NCI-H1436 (cell line): ENCODE data around the gene SLC2A8.

Source experiments
- DNase-seq: peaks from one replicate; lab custom pipeline; 2025; lab: John Stamatoyannopoulos, UW

Gene SLC2A8

GRCh38 chr9:127380479-127380878, 16.5 kb upstream of the SLC2A8 start:
- no peak for DNase-seq

DNA sequence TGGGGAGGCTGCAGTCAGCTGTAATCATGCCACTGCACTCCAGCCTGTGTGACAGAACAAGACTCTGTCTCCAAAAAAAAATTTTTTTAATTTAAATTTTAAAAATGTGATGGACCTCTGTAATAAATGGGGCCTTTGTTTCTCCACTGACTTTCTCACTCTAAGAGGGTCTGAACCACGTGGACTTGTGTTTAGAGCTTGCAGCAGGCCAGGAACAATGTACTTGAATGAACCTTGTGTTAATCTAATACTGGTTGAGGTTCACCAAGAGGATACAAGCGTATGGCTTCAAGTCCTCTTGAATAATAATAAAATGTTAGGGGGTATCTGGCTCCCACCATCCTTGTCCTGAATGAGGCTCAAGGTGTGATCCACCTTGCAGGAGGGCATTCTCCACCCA, 14.4 kb upstream of the SLC2A8 start:
- no peak for DNase-seq

- no peak for DNase-seq
Observed at GRCh38 chr9:127384016-127384730, 12.8 kb upstream of the SLC2A8 start.

GRCh38 chr9:127384901-127385300, 12.1 kb upstream of the SLC2A8 start:
- no peak for DNase-seq

DNA sequence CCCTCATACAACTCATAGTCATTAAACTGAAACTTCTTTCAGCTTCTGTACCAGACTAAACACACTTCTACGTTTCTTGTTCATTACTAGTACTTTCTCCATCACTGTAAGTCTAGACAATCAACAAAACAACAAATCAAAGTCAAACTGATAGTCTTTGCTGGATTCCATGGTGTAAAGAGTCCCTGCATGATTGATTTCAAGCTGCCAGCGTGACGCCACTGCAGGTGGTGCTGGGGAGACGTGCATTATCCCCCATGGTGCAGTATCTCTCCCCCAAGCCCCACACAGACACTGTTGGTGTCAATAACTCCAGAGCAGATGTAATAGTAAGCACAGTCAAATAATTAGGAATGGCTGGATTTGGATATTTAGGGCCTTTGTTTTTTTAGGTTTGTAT, 10.7 kb upstream of the SLC2A8 start:
- DNase-seq: no peak

GRCh38 chr9:127386981-127387380, 10.0 kb upstream of the SLC2A8 start:
- DNase-seq: no peak

- no peak for DNase-seq
Observed at GRCh38 chr9:127388037-127388855, 8.7 kb upstream of the SLC2A8 start.

GRCh38 chr9:127388856-127389238, 8.1 kb upstream of the SLC2A8 start:
- no peak for DNase-seq

GRCh38 chr9:127389381-127390247, 7.4 kb upstream of the SLC2A8 start:
- DNase-seq: no peak

DNA sequence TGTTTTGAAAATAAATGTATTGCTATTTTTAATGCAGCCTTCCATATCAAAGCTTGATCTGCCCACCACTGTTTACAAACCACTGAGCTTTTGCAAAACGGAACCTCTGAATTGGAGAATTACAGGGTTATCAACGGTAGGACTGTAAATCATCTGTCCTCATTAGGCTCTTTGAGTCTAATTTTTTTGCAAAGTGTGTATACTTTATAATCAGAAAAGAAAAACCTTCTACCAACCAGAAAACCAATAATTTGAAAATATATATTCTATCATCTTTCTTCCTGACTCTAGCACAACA, 6.8 kb upstream of the SLC2A8 start:
- no peak for DNase-seq

DNA sequence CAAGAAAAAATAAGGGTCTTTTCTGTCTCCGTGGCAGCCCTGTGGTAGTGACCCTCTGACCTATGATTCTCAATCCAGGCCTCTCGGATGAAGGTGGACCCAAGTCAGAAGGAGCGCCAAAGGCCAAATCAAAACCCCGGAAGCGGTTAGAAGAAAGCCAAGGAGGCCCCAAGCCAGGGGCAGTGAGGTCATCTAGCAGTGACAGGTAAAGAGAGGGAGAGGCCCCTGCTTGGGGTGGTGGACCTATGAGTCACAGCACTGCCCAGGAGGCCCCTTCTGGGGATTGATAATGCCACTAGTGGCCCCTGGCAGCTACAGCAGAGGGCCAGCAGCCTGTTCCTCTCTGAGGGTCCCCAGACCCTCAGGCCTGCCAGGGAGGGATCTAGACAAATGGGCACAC, 6.4 kb upstream of the SLC2A8 start:
- no peak for DNase-seq

- no peak for DNase-seq
Observed at GRCh38 chr9:127392166-127392565, 4.8 kb upstream of the SLC2A8 start.

- no peak for DNase-seq
Observed at GRCh38 chr9:127392976-127393375, 4.0 kb upstream of the SLC2A8 start.

- DNase-seq: no peak
Observed at GRCh38 chr9:127393645-127394044, 3.3 kb upstream of the SLC2A8 start.

DNA sequence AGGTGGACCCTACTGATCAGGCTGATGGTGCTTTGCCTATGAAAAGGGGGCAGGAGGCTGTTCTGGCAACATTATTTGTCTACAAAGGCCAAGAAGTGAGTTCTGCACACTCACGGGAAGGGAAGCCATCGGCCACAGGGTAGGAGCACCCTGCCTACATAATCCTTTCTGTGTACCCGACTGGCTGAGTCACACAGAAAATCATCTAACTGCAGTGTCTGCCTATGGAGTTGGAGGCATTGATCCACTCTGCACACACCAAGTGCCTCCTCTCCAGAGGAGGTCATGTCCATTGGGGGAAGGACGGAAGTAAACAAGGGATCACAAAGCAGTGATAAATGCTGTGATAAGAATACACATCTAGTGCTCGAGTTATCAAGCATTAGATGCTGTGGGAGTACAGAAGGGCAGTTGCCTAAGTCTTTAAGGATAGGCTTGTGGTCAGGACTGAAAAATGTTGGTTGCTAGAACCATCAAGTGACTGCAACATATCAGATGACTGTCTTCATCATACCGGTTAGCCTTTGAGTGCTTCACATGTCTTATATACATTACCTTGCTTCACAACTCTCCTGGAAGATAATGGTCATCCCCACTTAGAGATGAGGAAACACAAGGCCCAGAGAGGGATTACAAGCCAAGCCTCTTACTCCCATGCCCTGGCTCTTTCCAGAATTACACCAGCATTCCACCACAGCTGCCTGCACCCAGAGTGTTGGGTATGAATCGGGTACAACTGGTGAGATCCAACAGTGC, 1.3 kb upstream of the SLC2A8 start:
- no peak for DNase-seq

DNA sequence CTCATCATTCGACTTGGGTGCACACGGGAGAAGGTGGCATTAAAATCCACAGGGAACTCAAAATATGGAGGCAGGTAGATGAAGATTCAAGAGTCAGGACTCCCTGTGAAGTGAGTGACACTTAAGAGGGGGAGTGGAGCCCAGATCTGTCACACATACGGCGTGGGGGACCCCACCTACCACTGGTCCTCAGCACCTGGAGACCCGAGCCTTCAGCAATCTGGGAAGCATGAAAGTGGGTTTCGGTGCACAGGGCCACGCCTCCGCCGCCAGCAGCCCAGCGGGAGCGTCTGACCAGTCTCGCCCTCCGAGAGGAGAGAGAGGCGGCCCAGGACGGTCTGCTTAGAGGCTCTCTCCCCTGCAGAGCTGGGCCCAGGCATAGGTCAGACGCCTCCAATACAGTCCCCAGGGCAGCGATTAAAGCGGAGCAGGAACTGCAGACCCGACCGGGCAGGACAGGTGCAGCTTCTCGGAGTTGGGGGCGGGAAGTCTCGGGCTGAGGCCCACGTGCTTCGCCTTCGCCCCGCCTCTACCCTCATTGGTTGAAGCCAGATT, 639 bp upstream of the SLC2A8 start:
- DNase-seq: no peak

GRCh38 chr9:127397646-127398274, 791 bp downstream of the SLC2A8 start:
- DNase-seq: no peak

DNA sequence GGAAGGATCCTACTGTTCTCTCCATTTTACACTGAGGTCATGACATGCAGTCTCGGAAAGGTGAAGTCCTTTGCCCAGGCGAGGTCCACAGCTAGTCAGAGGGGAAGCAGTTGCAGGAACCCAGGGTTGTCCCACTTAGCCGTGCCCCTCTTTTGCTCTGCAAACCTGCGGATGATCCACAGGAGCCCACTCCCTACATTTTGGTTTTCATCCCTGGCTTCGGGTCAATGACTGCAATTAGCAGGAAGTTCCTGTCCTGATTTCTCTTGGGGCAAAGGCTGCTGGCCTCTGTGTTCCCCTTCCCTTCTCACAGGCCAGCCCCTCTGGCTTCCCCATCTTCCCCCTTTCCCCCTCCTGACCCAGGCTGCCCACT, 1.3 kb downstream of the SLC2A8 start:
- DNase-seq: no peak

- no peak for DNase-seq
Observed at GRCh38 chr9:127398715-127399400, 1.9 kb downstream of the SLC2A8 start.

DNA sequence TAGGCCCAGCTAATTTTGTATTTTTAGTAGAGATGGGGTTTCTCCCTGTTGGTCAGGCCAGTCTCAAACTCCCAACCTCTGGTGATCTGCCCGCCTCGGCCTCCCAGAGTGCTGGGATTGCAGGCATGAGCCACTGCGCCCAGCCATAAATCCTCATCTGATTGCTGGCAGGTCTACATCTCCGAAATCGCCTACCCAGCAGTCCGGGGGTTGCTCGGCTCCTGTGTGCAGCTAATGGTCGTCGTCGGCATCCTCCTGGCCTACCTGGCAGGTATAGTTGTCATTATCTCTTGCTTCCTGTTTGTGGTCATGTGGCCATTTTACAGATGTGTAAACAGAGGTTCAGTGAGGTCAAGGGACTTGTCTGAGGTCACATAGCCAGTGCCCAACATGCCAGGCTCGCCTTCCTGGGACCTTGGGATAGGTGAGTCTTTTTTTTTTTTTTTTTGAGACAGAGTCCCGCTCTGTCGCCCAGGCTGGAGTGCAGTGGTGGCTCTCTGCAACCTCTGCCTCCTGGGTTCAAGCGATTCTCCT, 2.8 kb downstream of the SLC2A8 start:
- no peak for DNase-seq
